Activated CD4-positive, alpha-beta T cell treated with anti-CD3 and anti-CD28 coated beads, Interleukin-2, amount 50 U/mL, for 16 hours (primary cell): ENCODE measurements around the gene ARHGEF17.
A peak's percentile ranks its signal among the peaks of the same experiment; 100 is the strongest.

ENCODE experiments used
- DNase-seq: peaks from one replicate; pipeline ENCODE4 v3.0.0-alpha.2; 2020

The ARHGEF17 gene

DNA sequence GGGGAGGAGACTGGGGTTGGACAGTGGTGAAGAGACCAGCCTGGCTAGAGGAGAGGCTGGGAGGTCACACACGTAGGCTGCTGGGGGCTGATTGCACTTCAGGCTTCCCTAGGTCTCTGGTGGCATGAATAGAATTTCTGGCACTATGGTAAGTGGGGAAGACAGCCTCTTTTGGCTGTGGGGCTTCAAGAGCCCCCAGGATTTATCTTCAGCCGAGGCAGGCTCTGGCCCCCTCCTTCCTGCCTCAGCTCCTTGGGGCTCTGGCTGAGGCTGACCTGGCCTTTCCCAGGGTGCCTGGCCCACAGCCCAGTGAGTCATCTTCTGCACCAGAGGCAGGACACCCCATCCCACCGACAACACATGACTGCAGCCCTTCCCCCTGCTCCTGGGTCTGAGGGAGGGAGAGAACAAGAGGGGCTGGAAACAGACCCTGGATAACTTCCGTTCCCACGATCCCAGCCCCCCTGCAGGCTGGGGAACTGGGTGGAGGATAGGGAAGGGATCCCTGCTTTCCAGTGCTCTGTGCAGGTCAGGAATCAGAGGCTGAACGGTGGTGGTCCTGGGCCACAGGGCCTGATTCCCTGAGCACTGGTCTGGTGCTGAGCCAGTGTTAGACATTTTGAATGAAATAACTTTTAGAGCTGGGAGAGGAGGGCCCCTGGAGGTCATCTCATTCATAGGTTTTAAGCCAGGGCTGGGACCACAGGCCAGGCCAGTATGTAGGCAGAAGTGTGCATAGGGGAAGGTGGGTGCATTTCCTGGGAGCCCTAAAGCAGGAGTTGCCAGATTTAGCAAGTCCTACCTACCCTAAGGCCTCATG, 26.5 kb downstream of the ARHGEF17 start:
- DNase-seq = no peak

DNA sequence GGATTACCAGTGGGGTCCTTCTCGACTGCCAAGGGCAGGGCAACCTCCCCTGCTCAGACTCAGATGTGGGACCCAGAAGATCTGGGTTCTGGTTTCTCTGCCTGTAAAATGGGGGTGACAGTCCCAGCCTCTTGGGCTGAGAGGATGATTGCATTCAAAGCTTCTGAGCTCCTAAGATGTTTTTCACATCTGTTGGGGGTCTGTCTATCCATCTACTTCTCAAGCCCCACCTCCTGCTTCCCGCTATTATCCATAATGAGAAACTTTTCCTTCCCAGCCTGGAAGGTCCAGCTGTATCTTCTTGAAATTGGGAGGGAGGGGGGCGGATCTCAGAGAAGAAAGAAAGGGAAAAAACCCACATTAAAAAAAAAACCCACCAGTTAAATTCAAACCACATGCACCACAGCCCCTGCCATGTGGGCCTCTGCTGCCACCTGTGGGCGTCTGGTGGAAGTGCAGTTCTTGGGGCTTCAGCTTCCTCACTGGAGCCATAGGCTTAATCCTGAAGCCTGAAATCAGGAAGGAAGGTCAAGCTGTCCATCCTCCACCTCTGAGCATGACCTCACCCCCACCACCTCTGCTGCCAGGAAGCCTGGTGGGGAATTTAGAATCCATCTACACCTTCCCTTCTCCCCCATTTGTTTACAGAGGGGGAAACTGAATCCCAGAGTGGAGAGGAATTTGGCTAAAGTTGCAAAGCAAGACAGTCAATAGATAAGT, 27.3 kb downstream of the ARHGEF17 start:
- DNase-seq = peak; percentile 74

GRCh38 chr11:73337846-73338245, 29.8 kb downstream of the ARHGEF17 start:
- DNase-seq = no peak

GRCh38 chr11:73338279-73338678, 30.2 kb downstream of the ARHGEF17 start:
- DNase-seq = no peak

DNA sequence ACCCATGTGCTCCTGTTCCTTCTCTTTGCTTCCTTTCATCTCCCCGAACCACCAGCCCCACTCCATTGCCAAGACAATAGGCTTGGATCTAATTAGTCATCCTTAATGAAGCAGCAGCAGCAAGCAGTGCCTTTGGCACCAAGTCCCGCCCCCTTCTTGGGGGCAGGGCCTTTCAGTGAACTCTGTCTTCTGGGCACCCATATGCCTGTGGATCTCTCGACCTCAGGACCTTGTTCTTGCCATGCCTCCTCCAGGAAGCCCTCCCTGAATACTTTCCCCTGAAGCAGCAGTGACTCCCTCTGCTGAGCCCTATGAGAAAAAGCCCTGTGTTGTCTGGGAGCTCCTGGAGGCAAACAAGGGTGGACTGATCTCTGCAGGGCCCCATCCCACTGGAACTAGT, 32.1 kb downstream of the ARHGEF17 start:
- no peak for DNase-seq

- DNase-seq = no peak
Observed at GRCh38 chr11:73342633-73343032, 34.6 kb downstream of the ARHGEF17 start.

DNA sequence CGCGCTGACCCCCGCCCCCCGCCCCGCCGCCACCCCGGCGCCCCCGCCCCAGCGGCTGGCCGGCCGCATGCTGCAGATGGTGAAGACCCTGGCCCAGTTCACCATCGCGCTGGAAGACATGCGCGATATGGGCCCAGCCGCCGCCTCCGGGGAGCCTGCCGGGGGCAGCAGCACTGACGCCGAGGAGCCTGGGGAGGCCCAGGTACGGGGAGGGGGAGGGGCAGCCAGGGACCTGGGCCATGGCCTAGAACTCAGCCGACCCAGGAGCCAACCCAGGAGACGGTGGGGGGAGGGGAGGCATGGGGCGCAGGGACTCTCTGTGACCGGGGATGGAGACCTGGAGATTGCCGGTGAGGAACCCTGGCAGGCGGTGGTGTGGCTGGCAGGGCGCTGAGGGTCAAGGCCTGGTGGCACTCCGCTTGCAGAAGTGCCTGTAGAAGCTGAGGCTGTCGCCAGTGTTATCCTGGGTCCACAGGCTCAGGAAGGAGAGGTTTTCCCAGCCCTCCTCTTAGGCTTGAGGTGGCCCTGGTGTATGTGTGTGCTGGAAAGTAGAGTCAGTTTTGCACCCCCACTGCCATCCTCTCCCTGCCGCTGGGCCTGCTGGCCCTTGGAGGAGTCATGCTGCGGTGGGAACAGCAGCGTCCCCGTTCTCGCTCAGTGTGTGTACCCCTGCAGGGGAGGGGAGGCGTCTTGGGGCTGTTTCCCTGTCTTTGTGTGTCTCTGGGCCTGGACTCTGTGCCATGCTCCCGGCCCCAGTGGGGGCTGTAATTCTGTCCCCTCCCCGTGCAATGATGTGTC, 35.2 kb downstream of the ARHGEF17 start:
- DNase-seq = no peak

DNA sequence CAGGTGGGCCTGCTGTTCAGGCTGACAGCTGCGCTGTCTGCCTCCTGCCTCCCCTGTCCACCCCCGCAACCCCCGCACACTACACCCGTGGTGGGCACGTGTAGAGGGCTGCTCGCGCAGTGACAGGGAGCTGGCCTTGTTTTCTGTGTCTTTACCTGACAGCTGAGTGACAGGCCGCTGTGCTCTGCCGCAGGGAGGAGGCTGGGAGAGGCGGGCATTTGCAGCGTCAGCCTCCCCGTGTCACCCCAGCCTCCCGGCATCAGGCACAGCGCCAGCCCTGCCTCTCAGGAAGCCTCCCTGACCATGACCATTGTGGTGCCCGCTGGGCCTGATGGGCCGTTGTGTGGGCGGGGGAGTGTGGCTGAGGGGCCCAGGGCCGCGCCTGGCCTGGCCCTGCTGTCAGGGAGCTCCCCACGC, 36.1 kb downstream of the ARHGEF17 start:
- DNase-seq = no peak

DNA sequence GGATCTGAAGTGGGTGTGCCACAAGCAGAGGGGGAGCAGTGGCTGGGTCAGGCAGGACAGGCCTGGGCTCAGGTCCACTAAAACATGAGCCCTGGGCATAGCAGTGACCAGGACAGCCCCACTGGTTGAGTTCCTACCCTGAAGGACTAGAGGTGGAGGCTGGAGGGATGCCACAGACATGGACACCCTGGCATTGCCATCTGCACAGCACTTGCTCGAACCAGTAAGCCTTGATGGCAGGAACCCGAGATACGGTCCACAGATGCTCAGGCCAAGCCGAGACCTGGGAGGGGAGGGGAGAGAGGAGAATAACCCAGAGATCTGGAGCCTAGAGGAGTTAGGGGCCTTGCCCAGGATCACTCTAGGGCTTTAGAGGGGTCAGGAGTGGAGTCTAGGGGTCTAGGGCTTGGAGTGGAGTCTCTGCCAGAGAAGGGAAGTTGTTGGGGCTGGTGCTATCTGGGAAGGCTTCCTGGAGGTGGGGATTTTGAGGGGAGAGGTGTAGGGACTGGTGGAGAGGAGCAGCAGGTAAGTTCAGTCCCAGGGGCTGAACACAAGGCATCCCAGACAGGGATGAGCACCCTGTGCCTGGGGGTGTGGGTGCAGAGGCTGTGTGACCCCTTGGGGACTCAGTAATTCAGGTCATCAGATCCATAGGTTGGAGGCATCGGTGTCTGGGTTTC, 37.5 kb downstream of the ARHGEF17 start:
- no peak for DNase-seq

DNA sequence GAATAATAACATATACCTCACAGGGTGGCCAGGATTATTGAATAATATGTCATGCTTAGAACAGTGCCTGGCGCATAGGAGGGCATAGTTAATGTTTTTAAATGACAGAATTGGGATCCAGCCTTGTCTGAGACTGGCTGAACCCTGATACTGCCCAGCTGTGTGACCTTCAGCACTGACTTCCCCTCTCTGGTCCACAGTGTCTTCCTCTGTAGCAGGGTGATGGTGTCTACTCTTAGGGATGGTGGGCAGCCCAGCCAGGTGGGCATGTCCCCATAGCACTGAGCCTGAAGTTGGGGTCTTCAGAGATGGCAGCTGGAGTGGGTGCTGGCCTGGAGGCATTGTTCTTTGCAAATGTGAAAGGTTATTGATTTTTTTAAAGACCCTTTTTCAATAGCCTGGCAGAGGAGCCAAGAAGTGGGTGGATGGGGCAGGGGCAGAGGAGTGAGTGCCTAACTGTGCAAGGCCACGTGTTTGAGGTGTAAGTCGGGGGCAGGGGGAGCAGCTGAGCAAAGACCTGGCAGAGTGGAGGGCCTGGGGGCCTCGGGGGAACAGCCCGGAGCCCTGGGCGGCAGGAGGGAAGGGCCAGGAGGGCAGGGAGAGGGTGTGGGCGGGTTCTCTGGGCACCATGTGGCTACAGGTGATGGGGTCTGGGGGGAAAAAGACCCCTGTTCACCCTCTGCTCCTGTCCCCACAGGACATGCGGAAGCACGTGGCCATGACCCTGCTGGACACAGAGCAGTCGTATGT, 38.3 kb downstream of the ARHGEF17 start:
- no peak for DNase-seq

- DNase-seq = no peak
Observed at GRCh38 chr11:73347067-73347466, 39.0 kb downstream of the ARHGEF17 start.

- DNase-seq = no peak
Observed at GRCh38 chr11:73348838-73349237, 40.8 kb downstream of the ARHGEF17 start.

DNA sequence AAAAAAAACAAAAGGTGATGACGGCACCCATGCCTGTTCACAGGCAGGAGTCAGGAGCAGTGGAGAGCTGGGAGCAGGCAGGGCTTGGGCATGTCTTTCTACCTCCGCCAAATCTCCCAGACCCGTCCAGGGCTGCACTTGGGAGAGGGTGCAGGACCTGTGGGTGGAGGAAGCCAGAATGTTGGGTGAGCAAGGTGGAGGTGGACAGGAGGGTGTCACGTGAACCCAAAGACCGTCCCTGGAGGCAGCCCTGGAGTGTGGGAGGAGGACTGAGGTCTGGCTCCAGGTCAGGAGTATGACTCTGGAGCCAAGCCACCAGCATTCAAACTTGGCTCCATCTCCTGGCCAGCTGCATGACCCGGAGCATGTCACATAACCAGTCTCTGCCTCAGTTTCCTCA, 41.6 kb downstream of the ARHGEF17 start:
- DNase-seq = no peak

DNA sequence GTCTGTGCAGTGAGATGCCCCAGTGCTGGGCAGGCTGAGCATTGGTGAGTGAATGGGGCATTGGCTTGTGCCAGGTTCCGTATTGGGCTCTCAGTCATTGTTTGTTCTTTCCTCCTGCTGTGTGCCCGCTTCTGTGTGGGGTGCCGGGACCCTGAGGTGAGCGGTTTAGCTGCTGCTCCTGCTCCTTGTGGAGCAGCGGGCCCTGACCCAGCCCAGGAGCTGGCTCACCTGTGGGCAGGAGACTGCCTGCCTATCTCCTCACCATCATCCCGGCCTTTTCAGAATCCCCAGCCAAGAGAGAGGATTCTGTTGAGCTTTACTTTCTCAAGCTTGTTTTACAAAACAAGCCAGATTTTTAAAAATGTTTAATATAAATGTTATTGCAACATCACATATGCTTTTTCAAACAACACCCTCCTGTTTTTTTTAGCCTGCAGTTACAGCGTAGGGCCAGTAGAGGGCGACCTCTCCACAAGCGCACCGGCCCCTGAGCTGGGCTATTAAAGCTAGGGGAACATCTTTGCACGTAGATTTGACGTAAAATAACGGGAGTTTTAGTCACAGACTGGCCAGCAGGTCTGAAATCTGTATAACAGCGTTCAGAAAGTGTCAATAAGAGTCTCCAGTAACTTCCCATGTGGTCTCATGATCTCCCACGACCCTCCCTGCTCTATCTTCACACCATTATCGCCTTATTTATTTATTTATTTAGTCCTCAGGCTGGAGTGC, 43.0 kb downstream of the ARHGEF17 start:
- peak; percentile 62 for DNase-seq

GRCh38 chr11:73353422-73353821, 45.3 kb downstream of the ARHGEF17 start:
- DNase-seq = peak; percentile 55

GRCh38 chr11:73355109-73355508, 47.0 kb downstream of the ARHGEF17 start:
- no peak for DNase-seq

- no peak for DNase-seq
Observed at GRCh38 chr11:73356979-73357860, 49.1 kb downstream of the ARHGEF17 start.

DNA sequence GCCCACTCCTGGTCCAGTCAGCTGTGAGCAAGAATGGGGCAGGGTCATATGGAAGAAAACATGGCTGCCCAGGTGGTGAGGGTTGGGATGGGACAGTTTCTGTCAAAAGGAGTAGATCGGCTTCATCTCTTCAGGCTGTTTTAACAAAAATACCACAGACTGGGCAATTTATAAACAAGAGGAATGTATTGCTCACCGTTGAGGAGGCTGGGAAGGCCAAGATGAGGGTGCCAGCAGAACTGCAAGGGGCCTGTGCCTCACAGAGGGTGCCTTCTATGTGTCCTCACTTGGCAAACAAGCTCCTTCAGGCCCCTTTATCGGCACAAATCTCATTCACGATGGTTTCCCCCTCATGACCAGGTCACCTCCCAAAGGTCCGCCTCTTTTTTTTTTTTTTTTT, 50.0 kb downstream of the ARHGEF17 start:
- no peak for DNase-seq

GRCh38 chr11:73359341-73359740, 51.3 kb downstream of the ARHGEF17 start:
- no peak for DNase-seq
